Measurements from ENCODE around the gene RFX4. TPM values are rescaled to one million over a fixed set of nuclear protein-coding genes. Genes with fewer than 3 reads are reported as not detected.

RFX4 gene
- total RNA-seq, 1 donor from 2014 or later, result not detected

- DNase-seq, result no peak
- Mint-ChIP-seq H3K27ac (ENCODE audit: unreplicated experiment) (no peak overlapping the region), H3K9me3 (ENCODE audit: unreplicated experiment) (no peaks in the 10 kb centered on the region), H3K4me3 (ENCODE audit: unreplicated experiment) (no peak overlapping the region), H3K4me1 (ENCODE audit: low read depth, unreplicated experiment) (no peaks in the 10 kb centered on the region), H3K27me3 (ENCODE audit: unreplicated experiment) (no peaks in the 10 kb centered on the region), H3K36me3 (ENCODE audit: unreplicated experiment) (no peaks in the 10 kb centered on the region)
- no peak for TF ChIP-seq CTCF (IDR thresholded peaks at IDR 0.05; ENCODE audit: partially characterized antibody, unreplicated experiment)
Measured at GRCh38 chr12:106566771-106567170, 16.0 kb upstream of the RFX4 start.

GRCh38 chr12:106573239-106573638 is 9.6 kb upstream of the RFX4 start:
- TF ChIP-seq CTCF (IDR thresholded peaks at IDR 0.05; ENCODE audit: partially characterized antibody, unreplicated experiment), result no peak
- H3K4me1 Mint-ChIP-seq (ENCODE audit: low read depth, unreplicated experiment), result no peaks in the 10 kb centered on the region
- no peak overlapping the region for H3K4me3 Mint-ChIP-seq (ENCODE audit: unreplicated experiment)
- no peak for DNase-seq
- H3K9me3 Mint-ChIP-seq (ENCODE audit: unreplicated experiment), result no peaks in the 10 kb centered on the region
- no peak overlapping the region for H3K27ac Mint-ChIP-seq (ENCODE audit: unreplicated experiment)
- no peaks in the 10 kb centered on the region for H3K36me3 Mint-ChIP-seq (ENCODE audit: unreplicated experiment)
- H3K27me3 Mint-ChIP-seq (ENCODE audit: unreplicated experiment), result peaks cover 8% of the 10 kb centered on the region

GRCh38 chr12:106576848-106577247 is 6.0 kb upstream of the RFX4 start:
- H3K9me3 Mint-ChIP-seq (ENCODE audit: unreplicated experiment), result peaks cover 4% of the 10 kb centered on the region
- peaks cover 4% of the 10 kb centered on the region for H3K36me3 Mint-ChIP-seq (ENCODE audit: unreplicated experiment)
- TF ChIP-seq CTCF (IDR thresholded peaks at IDR 0.05; ENCODE audit: partially characterized antibody, unreplicated experiment), result no peak
- H3K27me3 Mint-ChIP-seq (ENCODE audit: unreplicated experiment), result peaks cover 19% of the 10 kb centered on the region
- H3K4me1 Mint-ChIP-seq (ENCODE audit: low read depth, unreplicated experiment), result no peaks in the 10 kb centered on the region
- no peak for DNase-seq
- H3K4me3 Mint-ChIP-seq (ENCODE audit: unreplicated experiment), result no peak overlapping the region
- H3K27ac Mint-ChIP-seq (ENCODE audit: unreplicated experiment), result no peak overlapping the region

- no peak for DNase-seq
- peaks cover 7% of the 10 kb centered on the region for H3K4me1 Mint-ChIP-seq (ENCODE audit: low read depth, unreplicated experiment)
- no peak overlapping the region for H3K27ac Mint-ChIP-seq (ENCODE audit: unreplicated experiment)
- peaks cover 44% of the 10 kb centered on the region for H3K27me3 Mint-ChIP-seq (ENCODE audit: unreplicated experiment)
- peaks cover 8% of the 10 kb centered on the region for H3K9me3 Mint-ChIP-seq (ENCODE audit: unreplicated experiment)
- no peak overlapping the region for H3K4me3 Mint-ChIP-seq (ENCODE audit: unreplicated experiment)
- no peak for TF ChIP-seq CTCF (IDR thresholded peaks at IDR 0.05; ENCODE audit: partially characterized antibody, unreplicated experiment)
- H3K36me3 Mint-ChIP-seq (ENCODE audit: unreplicated experiment), result peaks cover 4% of the 10 kb centered on the region
Measured at GRCh38 chr12:106580671-106581508, 1.9 kb upstream of the RFX4 start.

- peaks cover 7% of the 10 kb centered on the region for H3K4me1 Mint-ChIP-seq (ENCODE audit: low read depth, unreplicated experiment)
Measured at GRCh38 chr12:106581543-106582248, 1.1 kb upstream of the RFX4 start.

More at GRCh38 chr12:106581543-106582248, 1.1 kb upstream of the RFX4 start:
- Mint-ChIP-seq H3K27me3 (ENCODE audit: unreplicated experiment) (peaks cover 42% of the 10 kb centered on the region), H3K9me3 (ENCODE audit: unreplicated experiment) (peaks cover 8% of the 10 kb centered on the region), H3K4me3 (ENCODE audit: unreplicated experiment) (peak overlapping the region; percentile 27), H3K27ac (ENCODE audit: unreplicated experiment) (no peak overlapping the region), H3K36me3 (ENCODE audit: unreplicated experiment) (peaks cover 4% of the 10 kb centered on the region)
- no peak for DNase-seq
- no peak for TF ChIP-seq CTCF (IDR thresholded peaks at IDR 0.05; ENCODE audit: partially characterized antibody, unreplicated experiment)
